HG03565 (cell line): ENCODE measurements around the gene MSI2.

Experiments
- ATAC-seq: cut with Tn5 transposase; IDR thresholded peaks from one replicate; pipeline ENCODE4 v1.9.1; 2021; ENCODE audit warnings: mild to moderate bottlenecking, moderate library complexity; ENCODE audit not compliant: unreplicated experiment

MSI2 gene

DNA sequence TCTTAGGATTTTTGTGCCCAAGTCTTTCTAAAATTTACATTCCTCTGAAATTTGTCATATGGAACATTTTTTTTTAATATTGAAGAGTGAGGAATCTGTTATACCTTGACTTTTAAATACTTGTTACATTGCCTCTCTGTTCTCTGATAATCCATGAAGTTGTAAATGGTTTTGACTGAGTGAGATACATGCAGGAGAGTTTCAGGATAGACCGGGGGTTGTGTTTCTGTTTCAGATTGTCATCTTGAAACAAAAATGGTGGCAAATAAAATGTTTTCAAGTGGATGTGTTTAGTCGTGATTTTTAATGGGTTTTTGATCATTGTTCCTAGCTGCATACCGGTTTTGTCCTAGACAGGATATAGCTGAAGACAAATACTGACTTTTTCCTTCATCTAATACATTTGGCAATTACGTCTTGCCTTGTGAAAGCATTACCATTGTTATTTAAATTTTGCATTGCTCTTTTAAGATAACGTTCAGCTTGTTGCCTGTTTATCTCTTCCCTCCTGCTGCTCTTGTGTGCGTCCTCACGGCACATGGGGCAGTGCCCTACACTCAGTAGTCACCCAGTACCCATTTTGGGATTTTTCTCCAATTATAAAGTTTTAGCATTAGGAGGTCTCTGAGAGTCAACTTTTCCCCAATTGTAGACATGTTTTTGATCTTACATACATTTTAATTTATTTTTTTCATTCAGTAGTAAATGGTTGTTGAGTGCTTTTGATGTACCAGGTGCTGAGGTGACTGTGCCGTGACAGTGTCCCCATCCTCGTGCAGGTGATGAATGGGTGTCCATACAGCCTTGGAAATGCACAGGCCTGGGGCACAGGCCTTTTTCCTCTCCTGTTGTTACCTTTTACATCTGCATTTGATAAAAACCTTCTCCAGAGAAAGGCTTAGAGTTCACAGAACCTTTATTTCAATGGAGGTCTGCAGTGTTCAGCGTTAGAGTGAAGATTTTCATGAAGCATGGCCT lies 169.9 kb downstream of the MSI2 start:
- no peak for ATAC-seq

DNA sequence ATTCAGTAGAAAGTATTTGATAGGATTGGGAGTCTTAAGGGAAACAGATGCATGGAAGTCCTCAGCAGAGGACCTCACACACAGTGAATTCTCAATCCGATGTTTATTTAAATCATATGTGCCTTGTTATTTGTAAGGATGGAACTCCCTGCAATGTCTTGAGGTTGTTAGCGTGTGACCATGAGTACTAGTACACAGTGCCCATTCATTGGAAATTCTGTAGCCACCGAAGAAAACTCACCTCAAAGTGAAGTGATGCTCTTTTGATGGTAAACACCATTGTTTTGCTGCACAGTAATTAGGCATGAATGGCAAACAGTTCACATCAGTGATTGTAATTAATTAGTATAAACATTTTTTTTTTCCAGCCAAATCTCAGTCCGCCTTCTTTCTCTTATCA lies 173.6 kb downstream of the MSI2 start:
- ATAC-seq, result no peak

DNA sequence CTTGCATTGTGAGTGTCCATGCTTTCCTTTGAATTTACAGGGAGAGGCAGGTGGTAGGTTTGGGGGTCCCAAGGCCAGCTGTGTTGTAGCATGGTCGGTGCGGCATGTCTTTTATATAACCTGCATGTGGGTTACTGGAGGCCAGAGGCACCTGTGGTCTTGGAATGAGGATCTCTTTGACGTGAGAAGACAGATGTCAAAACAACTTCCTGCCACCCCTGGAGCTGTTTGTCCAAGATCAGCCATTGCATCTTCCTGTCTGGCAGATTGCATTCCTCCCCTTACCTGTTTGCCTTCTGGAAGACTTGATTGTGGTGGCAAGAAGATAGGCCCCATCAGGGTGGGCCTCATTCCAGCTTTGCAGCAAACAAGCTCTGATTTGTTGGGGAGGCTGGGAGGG lies 175.1 kb downstream of the MSI2 start:
- ATAC-seq, result no peak

DNA sequence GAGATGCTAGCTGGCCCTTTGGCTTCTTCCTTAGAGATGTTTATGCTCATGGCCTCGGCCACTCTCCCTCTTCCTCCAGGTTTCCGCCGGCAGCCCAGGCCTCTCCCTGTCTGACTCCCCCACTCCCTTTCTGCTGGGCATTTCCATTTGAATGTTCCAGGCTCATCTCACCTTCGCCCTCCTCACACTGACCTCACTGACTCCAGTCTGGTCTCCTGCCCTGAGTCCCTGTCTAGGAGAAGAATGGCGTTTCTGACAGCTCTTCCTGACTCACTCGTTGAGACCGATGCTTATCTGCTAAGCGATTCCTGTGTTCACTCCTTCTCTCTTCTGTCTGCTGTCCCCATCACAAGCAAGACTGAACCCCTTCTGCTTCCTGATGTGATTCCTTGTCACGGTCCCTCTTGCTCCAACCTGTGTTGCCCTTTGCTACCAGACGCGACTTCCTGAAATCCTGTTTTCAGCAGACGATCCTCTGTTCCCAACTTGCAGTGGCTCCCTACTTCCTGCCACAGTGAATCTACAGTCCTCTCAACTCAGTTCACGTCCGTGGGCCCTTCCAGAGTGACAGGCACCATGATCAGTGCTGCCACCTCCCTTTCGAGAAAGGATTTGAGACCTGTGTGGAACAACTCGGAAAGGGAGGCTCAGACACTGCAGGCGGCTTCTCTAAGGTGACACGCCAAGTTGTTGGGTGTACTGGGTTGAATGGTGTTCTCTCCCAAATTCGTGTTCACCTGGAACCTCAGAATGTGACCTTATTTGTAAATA lies 176.4 kb downstream of the MSI2 start:
- ATAC-seq, result no peak

DNA sequence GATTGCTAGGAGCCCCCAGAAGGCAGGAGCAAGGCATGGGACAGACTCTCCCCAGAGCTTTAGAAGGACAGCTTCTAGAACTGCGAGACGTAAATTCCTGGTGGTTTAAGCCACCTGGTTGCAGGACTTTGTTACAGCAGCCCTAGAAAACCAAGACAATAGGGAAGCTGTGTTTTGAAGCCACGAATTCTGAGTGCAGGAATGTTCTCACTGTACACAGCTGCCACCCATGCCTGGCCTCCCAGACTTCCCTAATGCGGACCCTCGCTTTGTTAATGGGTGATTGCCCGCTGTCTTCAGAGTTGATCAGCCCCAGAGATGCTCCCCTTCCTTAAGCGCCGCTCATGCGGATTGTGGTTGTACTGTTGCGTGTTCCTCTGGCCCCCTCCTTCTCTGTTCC lies 177.1 kb downstream of the MSI2 start:
- ATAC-seq, result no peak

DNA sequence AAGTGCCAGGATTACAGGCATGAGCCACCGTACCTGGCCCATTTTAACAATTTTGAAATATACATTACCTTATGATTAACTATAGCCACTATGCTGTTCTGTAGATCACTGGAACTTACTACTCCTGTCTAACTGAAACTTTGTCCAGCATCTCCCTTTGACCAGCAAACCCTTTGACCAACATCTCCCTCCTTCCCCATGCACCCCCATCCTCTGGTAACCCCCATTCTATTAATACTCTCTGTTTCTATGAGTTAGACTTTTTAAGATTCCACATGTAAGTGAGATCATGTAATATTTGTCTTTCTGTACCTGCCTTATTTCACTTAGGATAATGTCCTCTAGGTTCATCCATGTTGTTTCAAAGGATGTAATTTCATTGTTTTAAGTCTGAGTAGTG lies 178.0 kb downstream of the MSI2 start:
- ATAC-seq, result no peak

DNA sequence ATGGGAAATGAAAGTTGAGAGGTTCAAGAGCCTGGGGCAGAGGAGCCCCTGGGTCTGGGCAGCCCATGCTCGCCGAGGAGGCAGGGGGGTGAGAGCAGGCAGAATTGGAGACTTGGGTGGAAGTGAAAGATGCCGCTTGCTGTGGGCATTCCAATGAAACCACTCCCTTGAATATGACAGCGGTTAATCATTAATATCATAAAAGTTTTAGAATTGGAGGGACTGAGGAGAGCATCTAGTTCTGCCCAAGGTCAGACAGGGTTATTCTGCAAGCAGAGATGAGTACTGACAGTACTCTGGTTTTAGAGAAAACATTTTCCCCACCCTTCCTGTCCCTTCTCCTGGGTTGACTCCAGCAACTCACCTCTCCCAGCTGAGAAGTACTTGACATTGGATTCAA lies 180.2 kb downstream of the MSI2 start:
- ATAC-seq, result no peak

DNA sequence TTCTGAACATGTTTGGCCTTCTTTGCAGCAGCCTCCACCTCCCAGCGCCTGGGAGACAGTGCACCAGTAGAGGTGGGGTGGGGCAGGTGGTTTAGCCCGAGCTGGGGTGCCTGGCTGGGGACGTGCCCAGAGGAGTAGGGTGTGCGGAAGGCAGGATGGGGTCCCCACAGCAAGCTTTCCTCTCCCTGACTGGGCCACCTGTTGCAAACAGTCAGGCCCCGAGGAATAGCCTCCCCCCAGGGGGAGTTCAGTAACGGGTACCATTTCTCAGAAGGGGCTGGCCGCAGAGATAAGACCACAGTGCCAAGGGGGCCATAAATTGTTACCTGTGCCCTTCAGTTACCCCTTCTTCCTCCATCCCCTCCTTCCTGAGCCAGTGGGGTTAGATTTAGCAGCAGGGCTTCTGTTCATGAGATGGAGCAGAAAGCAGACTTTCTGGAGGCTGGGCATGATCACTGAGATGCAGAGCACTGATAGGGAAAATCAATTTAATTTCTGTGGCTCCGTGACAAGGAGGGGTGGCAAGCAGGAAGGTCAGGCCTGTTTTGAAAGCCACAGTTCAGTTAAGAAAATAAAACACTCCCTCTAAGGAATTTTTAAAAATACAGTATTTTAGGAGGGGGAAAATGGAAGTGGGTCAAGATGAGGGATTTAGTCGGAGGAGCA lies 181.9 kb downstream of the MSI2 start:
- ATAC-seq, result no peak

DNA sequence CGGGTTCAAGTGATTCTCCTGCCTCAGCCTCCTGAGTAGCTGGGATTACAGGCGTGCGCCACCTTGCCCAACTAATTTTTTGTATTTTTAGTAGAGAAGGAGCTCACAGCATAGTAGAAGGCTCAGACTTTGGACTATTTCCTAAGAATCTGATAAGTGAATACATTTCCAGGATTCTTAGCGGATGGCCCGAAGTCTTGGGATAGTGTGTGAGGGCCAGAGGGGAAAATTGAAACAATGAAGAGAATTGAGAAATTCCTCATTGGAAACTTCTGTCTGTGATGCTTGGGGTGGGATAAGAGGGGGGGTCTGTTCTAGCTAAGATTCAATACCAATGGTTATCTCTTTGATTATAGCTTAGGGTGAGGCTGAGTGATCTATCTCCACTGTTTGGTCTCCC lies 183.3 kb downstream of the MSI2 start:
- no peak for ATAC-seq

DNA sequence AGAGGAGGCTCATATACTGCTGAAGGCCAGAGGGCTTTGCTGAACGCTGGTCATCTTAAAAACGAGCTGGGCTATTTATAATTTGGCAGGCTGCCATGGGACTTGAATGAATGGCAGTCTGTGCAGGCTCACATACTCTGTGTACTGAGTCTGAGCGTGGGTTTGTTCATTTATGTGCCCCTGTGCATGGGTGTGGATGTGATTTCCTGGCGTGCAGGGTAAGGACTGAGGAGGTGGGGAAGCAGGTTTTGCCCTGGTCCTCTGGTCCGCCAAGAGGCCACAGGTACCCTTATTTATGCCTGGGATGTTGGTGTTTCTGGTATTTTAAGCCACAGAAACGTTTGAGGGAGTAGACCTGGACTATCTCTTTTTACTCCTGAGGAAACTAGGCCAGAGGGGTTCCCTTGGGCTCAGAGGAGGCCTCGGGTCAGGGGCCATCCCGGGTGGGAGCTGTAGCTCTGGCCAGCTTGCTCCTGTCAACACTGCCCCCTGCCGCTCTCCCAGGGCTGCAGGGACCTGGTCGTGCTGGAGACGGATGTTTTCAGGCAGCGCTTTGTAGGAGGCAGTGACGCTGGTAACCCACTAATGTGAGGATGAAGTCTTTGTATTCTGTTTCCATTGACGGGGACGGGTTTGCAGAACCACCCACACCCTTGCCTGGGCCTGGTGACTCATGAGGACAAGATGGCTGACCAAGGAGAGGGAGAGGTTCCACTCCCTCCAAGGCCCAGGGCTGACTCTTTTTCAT lies 184.4 kb downstream of the MSI2 start:
- ATAC-seq, result no peak

DNA sequence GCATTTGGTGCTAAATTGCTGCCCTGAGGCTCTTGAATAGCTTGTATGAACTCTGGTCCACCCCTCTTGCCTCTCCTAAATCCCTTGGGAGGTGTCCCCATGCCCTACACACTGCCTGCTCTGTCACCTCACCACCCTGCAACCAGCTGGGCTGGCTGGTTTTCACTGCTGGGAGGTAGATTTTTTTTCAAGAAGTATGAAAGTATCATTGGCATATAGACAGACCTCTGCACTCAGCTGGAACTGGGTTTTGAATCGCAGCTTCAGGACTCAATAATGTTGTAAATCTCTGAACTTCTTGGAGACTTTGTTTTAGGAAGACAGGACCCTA lies 184.9 kb downstream of the MSI2 start:
- no peak for ATAC-seq

DNA sequence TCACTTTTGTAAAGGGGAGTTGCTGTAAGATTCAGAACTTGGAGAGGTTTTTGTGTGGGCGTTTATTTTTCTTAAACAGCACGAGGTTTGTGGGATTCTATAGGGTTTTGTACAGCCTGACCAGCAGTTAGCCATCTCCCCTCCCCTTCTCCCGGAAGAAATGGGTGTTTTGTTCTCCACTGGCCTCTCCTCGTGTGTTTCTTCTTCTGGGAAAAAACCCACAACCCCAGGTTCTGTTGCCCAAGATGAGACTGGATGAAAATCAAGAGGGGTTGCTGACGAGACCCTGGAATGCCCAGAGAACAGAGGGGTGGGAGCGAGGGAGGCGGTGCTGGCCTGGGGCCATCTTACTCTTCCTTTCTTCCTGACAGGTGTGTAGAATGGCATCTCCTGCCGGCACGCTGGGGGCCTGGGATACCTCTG lies 186.1 kb downstream of the MSI2 start:
- no peak for ATAC-seq

DNA sequence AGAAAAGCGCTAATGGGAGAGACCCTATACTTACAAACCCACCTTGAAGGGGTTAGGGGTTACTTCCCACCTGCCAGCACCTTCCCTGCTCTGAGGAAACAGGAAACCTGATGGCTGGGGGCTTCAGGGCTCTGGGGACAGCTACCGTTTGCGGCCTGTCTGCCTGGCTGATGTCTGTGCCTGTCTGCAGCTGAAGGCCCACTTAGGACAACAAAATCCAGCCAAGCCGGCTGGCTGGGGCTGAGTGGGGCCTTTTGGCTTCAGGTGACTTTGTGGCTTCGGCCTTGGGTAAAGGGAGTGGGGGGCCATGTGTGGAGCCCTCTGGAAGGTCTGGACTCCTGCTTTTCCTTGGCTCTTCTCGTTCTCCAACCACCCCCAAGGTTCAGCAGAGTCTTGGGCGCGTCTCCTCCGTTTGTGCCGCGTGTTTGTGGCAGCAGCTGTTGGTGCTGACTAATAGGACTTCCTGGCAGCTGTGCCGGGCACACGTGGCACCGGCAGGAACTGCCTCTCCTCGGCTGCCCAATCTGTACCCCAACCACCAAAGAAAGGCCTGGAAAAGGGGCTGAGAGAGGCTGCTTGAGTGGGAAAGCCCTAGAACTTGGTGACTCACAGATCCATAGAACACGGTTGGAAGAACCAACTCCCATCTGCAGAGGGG lies 186.7 kb downstream of the MSI2 start:
- no peak for ATAC-seq

DNA sequence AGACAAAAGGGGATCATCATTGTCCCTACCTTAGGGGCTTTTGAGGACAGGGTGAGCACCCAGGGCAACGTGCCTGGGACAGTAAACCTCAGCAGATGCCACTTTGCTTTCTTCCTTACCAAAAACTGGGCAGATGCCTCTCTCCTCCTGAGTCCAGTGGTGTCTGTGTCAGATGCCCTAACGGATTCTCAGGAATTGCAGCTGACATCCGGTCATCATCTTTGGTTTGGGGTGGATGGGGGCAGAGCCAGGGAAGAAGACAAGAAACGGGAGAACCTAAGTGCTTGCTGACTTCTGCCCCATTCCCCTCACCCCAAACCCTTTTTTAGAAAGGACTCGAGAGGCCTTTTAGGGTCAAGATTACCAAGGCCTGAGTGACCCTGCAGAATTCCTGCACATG lies 187.5 kb downstream of the MSI2 start:
- ATAC-seq, result no peak

DNA sequence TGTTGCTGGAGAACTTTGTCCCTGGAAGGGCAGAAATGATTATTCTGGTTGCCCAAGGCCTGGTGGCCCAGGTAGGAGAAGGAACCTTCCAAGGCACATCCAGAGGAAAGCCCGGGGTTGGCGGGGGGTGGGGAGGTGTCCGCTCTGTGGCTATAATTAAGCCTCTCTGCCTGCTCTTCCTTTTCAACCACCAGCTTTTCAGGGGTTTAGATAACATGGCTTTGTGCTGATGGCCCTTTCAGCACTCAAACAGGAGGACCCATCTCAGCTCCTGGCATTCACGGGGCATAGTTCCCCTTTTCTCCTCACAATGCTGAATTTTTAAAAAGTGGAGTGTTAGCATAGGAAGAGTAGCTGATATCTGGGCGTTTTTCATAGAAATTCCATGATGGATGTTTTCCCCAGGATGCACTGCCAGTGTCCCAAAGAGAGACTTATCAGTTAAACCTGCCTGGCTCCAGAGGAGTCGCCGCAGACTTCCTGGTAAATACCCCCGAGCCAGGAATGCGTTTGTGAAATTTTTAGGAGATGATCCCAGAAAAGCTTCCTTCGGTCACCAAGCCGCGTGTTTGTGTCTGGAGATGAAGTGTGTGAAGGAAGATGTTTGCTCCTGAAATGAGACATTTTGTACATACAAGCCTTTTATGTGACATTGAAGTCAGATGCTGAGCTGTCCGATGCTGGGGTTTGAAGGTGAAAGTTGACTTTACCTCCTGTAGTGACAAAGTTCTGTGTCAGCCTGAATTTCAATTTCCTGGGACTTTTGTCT lies 188.5 kb downstream of the MSI2 start:
- no peak for ATAC-seq

DNA sequence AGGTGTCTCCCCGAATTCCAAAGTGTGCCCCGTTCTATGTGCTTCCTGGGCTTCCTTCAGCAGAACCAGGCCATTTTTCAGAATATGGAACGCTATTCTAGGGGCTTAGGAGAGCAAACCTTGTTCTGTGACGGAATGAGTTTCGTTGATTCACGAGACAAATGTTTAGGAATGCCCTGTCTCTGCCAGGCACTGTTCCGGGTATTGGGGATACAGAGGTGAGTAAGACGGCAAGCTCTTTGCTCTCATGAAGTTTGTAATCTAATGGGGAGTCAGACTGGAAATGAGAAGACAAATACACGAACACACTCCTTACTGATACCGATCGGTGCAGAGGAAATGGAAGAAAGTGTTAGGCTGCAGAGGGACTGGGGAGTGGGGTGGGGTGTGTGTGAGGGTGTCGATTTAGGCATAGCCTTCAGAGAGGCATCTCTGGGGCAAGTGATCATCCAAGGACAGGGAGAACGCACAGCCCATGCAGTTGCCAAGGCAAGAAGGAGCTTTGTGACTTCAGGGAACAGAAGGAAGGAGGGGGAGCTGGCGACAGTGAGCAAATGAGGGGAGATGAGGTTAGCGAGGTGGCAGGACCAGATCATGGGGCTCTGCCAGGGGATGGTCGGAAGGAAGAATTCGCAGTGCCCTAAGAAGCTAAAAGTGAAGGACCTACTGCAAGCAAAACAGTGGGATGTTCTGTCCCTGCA lies 189.6 kb downstream of the MSI2 start:
- no peak for ATAC-seq

DNA sequence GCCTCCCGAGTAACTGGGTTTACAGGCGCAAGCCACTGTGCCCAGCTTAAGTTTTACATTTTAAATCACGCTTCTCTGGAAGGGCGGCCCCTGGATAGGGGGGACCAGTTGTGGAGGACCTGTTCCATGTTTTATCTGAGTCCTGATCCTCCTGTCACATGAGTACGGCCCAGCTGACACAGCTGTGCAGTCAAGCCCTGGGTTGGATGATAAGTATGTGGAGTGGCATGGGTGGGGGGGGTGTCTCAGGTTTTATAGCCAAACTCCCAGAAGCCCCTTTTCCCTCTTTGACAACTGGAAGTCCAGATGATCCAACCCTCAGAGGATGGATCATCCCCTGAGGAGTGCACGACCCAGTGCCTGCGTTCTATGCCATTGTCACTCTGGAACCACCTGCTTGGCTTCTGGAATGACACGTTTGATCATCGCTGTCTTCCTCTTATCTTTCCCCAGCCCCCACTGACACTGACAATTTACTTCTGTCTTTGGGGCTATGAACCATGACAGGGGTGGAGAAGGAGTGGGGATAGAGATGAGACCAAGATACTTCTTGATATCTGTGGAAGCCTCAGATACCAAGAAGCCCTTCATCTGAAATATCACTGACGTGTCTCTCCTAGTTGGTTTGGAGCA lies 191.2 kb downstream of the MSI2 start:
- ATAC-seq, result no peak

DNA sequence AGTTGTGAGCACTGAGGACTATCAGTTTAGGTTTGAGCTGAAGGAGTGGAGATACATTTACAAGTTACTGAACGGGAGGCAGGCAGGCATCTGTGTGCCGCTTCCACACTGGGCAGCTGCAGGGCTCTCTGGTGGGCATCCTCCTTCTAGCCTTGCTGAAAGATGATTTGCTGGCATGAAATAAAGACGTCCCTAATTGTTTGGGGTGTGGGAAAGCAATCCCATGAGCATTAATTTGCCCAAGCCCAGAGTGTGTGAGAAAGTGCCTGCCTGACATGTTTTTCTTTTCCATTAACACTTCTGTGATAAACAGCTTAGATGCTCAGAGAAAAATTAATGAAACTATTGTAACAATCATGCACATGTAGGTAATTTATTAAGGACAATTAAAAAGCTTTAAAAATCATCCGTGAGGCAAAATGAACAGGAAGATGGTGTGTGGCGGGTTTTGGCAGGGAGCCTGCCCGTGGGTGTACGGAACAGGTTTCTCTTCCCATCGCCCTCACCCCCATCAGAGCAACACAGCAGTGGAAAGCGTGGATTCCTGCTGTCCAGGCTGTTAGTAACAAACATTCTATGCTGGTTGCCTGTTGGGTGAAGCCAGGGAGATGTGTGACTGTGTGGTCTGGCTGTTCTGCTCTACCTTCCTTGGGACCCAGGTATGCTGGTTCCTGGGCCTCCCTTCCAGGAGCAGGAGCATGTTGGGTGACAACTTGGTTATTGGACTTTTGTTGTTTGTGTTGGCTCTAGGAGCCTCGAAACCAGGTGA lies 191.9 kb downstream of the MSI2 start:
- no peak for ATAC-seq
